HG03558 (cell line): ENCODE results near the gene ABCA5.
"Not testable (repeated sequence)": the region's sequence is repeated elsewhere in the genome, so short reads cannot be mapped to it uniquely, and the experiment has no call there.

Experiments
- ATAC-seq: cut with Tn5 transposase; IDR thresholded peaks from one replicate; pipeline ENCODE4 v1.9.1; 2021; ENCODE audit warnings: moderate number of reproducible peaks; ENCODE audit not compliant: unreplicated experiment; ENCODE audit errors: extremely low read depth

ABCA5 gene

DNA sequence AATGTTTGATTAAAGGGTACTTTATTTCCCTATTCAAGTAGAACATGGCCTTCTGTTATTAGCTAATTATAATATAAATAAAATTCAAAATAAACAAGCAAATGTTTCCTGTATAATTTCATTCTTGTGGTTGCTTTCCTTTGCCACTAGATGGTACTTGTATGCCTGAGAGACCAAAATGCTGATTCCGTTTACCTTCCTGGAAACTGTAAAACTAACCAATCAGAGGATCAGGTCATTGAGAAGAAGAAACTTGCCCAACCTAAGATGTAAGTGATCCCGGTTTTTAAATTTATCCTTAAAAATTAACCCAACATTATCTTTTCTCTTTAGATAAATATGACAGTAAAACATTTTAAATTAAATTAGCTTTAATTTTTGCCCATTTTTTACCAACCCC lies 8.1 kb upstream of the ABCA5 start:
- no peak for ATAC-seq

DNA sequence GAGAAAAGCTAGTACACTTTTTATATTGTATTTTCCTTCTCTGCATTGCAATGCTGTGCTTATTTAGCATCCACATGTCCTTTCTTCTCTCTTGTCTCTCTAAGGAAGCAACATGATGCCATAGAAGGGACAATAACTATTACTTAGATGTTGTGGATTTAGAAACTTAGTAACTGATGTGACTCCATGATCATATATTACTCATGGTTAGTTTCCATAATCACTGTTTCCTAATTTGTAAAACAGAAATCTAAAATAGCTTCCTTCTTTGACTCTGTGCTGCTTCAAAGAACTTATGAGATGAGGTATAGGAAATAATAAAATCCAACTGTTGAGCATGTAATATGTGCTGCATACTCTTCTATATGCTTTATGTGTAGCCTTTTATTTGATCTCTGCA lies 6.6 kb upstream of the ABCA5 start:
- ATAC-seq = no peak

DNA sequence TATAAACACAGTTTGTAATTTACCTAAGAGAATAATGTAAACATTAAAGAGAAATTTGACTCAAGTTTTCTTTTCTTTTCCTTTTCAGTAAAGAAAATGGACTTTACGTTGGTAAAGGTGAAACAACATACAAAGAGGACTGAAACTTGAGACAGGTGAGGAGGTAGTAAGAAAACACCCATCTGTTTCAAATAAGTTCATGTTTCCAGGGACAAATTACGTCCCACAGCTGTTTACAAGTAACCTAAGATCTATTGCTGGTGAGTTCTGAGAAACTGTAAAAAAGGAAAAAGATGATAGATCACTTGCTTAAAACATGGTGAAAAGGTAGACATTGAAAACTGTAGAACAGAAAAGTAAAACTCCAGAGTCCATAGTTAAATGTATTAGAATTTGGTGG lies 4.8 kb upstream of the ABCA5 start:
- ATAC-seq = no peak

DNA sequence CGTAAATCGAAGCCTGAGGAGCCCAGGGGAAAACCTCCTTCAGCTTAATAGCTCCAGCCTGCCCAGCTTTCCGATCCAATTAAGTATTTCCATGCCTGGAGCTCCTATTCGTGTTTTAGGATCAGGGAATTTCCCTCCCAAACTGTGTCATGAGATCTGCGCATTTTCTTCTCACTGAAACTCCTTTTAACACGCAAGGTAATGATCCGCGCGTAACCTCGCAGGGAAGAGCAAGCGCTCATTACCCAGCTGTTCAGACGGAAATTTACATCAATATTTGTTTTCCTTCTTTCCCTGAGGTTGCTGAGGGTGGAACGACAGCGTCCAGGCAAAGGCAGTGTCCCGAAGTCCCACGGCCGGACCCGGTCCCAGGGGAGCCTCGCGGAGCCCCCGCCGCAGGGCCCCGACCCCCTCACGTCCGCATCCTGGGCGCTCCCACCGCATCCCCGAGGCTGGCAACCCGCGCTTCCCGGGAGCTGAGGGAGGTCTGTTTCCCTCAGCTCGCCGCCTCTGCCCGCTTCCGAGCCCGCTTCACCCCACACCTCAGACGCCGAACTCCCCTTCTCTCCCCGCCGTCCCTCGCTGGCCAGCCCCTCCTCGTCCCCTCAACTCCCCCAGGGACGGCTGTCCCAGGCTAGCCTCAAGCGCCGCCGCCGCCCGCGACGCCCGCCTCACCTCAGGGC lies 415 bp downstream of the ABCA5 start:
- no peak for ATAC-seq

DNA sequence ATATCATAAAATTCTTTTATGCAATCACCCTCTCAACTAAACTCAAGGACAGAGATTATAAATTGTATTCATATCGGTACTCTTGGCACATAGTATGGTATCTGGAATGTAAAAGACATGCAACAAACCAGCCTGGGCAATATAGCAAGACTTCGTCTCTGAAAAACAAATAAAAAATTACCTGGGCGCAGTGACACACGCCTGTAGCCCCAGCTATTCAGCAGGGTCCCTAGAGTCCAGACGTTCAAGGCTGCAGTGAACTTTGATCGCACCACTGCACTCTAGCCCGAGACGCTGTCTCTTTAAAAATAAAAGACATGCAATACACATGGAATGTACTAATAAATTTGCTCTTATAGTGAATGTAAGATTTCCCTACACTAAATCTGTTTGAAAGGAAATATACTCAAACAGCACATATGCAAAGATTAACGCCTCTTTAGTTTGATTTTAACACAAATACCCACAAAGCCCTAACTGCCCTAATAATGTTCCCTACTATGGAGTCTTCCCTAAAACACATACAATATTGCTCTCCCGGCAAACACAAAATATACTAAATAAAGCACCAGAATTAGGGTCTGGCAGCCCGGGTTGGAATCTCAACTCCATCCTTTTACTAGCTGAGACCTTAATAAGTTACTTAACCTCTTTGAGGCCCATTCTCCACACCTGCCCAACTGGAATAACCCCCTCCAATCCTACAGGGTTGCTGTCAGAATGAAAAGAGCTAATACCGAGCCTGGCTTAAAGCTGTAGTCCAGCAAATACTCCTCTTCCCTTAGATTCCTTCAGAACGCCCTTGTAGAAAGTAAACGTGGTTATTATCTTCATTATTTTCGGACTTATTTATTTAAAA lies 1.2 kb downstream of the ABCA5 start:
- no peak for ATAC-seq

DNA sequence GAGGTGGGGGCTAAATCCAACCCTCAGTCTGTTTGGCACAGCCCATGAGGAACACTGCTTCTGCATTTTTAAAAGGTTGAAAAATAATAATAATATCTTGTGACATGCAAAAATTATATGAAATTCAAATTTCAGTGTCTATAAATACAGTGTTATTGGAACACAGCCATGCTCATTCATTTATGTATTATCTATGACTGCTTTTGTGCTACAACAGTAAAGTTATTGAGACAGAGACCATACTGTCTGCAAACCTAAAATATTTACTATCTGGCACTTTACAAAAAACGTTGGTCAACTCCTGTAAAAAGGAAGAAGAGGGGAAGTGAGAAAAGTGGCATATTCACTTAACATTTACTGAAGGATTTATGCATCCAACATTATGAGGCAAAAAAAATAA lies 3.1 kb downstream of the ABCA5 start:
- no peak for ATAC-seq

DNA sequence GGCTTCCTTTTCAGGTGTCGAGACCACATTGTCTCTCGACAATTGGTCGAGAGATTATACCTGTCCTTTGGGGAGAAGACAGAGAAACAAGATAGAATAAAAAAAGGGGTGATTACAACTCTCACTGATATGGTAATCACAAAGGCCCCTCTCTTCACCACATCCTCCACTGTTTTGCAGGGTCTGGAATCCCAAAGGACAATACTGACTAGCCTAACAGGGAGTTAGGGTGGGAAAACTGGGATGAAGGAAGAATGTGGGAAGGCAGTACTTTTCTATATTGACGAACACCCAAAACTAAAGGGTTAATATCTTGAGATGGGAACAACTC lies 6.1 kb downstream of the ABCA5 start:
- no peak for ATAC-seq

DNA sequence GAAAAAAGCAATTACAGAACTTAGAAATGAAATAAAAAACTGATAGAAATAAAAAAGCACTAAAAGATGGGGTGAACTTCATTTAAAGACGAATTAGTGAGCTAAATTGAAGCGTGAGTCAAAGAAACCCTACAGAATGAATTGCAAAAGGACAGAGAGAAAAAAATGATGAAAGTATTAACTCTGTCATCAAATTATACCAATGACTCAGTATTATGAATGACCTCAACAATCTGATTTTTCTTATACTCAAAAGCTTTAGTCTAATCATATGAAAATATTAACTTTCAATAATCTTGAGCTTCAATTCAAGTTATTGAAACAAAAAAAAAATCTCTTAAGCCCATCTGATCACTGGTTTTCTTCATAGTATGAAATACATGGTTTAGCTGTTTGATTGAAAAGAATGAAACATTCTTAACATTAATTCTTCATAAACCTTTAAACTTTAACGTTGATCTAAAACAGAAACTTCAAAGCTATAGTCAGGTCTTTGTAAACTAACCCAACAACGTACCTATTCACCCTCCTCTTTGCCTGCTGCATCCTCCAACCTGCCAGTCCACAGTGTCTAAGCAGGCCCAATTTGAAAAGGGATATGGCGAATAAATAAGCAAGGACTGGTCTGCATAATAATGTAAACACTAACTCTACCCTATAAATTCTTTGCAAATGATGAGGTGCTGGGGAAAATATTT lies 6.6 kb downstream of the ABCA5 start:
- no peak for ATAC-seq

DNA sequence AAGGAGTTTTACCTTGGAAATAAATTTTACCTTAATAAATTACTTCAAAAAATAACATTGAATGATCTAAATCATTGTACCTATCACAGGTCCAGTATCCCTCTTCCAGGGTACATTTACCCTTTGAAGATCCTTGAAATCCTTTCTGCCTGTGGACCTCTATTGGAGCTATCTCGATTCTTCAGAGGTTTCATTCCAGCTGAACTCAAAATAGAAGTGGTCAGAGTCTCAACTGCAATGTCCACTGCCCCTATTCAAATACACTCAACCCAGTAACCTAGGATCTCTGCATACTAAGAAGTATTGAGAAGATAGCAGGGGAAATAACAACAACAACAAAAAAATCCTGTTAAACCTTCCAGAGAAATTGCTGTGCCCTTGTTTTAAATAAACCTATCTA lies 9.3 kb downstream of the ABCA5 start:
- ATAC-seq = no peak

DNA sequence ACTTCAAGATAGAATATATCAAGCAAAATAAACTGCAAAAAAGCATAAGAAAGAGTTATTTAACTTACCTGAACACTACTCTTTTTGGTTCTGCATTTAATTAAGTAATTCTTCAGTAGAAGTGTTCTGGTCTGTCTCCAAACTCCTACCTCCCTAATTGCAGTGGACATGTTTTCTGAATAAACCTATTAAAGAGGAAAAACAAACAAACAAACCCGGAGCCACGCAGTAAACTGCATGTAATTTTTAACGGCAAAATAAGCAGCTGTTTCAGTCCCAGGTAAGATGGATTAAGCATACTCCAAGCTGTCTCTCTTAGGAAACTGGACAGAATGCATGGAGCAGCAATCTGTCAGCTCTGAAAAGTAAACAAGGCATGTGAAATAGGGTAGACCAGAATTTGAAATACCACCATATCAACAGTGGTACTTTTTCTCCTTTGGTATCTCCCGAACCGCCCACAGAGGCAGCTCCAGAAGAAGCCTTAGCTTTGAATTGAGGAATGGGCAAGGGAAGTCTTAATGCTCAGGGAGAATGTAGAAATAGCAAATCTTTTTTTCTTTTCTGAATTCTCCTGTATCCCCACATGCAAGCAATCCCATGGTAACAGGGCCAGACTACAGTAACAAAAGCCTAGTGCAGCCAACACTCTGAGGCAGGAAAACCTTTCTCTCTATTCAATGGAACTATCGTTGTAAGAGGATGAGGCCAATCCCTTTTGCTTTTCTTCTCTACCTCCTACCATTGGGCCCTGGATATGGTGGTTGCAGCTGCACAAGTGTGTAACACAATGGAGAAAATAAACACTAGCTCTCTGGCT lies 12.5 kb downstream of the ABCA5 start:
- no peak for ATAC-seq

DNA sequence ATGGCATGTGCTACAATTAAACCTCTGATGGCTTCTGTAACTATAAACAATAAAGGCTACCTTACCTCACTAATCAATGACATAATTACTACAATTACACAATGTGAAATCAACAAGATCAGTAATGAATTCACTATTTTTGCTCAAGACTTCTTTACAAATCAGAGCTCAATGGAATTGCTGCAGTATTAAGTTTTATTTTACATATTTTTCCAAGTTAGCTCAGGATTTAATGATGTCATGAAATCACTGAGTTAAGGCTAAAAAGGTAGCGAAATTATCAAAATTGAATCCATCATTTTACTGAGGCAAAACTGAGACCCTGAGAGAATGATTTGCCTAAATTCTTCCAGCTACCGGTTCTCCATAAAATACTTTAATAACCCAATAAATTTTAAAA lies 21.8 kb downstream of the ABCA5 start:
- ATAC-seq = no peak

DNA sequence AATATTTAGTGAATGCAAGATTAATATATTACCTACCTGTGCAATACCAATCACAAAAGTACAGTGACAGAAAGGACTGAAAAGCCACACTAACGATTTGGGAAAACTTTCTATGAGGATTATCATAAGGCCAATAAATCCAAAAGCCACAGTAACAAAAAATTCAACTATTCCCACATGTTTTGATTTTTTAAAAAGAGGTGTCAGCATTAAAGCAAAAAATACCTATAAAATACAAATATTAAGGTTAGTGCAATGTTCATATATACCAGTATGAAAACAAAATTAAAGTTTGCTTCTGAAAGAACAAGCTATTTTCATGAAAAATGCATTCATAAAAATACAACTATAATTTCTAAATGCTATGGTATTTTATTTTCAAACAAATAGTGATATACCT lies 24.3 kb downstream of the ABCA5 start:
- no peak for ATAC-seq

DNA sequence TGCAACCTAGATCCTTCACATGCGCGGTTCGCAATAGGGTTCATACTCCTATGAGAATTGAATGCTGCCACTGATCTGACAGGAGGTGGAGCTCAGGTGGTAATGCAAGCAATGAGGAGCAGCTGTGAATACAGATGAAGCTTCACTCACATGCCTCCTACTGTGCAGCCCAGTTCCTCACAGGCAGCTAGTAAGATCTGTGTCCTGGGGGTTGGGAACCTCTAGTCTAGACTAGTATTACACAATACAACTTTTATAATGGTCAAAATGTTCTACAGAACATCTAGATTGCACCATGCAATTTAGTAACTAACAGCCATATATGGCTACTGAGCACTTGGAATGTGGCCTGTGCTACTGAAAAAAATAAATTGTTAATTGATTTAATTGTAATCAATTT lies 26.7 kb downstream of the ABCA5 start:
- ATAC-seq = no peak

DNA sequence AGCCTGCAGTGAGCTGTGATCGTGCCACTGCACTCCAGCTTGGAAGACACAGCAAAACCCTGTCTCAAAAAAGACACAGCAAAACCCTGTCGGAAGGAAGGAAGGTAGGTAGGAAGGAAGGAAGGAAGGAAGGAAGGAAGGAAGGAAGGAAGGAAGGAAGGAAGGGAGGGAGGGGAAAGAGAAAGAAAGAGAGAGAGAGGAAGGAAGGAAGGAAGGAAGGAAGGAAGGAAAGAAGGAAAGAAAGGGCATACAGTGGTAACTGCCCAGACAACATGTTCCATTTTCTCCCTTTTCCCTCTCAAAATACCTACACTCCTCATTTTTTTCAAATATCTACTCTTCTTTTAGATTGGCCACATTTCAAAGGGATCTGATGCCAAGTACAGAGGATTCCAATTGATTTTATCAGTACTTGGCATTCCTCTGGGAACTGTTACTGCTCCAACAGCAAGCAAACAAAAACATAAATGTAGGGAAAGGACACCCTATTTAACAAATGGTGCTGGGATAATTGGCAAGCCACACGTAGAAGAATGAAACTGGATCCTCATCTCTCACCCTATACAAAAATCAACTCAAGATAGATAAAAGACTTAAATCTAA lies 28.7 kb downstream of the ABCA5 start:
- not testable (repeated sequence) for ATAC-seq

DNA sequence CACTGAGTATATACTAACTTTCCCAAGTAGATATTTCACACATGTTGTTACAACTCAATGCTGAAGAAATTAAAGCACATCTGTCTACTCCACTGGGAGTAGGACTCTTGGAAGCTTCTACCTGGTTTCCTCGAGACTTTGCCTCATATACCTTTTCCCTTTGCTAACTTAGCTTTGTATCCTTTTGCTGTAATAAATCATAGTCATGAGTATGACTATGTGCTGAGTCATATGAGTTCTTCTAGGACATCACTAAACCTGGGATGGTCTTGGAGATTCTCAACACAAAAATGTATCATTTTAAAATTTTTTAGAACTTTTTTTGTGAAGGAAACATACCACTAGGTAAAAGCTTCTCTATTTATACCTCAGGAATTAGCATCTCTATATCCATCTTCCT lies 39.8 kb downstream of the ABCA5 start:
- no peak for ATAC-seq

DNA sequence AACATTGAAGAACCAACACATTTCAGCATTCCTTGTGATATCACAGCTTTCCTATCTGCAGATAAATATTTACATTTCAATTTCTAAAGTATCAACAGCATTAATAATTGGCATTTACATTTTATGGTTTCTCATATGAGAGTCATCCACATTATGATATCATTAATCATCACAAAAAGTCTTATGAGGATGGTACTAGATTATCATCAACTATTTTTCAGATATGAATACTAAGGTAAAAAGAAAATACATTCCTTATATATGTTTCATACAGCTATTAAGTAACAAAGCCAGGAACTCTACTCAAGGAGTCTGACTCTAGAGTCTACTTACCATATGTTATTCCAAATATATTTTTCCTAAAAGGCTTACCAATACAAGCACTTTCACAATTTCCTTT lies 40.7 kb downstream of the ABCA5 start:
- no peak for ATAC-seq

DNA sequence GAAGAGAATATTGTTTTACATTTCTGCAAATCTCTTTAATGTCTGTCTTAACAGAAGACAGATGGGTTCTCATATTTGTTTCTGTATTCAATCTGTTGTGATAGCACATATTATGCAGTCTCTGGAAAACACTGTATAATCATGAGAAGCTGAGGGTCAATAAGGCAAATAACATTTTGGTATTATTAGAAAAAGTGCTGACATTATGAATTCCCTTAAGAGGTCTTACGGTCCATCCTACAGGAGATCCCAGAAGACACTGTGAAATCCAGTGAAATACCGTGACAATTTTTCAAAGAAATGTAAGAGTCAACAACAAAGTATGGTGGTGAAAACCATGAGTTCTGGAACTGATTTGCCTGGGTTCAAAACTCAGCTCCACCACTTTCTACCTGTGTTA lies 42.3 kb downstream of the ABCA5 start:
- no peak for ATAC-seq

DNA sequence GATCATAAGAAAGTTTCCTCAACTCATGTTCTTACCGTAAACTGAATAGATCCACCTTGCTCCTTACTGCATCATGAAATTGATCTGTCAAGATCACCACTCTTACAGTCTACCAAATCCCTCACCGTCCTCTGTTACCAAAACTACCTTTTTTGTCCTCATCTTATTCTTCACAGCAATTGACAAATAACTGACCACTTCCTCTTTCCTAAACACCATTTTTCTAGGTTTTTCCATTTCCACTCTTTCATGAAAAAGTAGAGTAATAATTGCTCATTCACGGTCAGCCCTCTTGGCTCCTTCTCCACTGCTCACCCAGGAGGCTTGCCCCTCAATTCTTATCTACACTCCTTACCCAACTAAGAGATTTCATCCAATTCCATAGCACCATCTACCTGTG lies 44.9 kb downstream of the ABCA5 start:
- no peak for ATAC-seq

DNA sequence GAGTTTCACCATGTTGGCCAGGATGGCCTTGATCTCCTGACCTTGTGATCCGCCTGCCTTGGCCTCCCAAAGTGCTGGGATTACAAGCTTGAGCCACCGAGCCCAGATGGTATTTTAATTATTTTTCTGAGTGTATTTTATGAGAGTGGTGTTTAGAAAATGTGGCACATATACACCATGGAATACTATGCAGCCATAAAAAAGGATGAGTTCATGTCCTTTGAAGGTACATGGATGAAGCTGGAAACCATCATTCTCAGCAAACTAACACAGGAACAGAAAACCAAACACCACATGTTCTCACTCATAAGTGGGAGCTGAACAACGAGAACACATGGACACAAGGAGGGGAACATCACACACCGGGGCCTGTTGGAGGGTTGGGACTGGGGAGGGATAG lies 50.7 kb downstream of the ABCA5 start:
- ATAC-seq = not testable (repeated sequence)

DNA sequence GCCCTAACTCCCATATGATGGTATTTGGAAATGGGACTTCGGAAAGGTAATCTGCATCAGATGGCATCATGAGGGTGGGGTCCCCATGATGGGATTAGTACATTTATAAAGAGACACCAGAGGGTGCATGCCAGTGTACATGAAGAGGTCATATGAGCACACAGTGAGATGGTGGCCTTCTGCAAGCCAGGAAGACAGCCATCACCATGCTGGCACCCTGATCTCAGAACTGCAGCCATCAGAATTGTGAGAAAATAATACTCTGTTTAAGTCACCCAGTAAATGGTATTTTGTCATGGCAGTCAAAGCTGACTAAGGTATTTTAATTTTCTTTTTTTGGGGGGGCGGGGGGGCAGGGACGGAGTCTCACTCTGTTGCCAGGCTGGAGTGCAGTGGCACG lies 51.2 kb downstream of the ABCA5 start:
- no peak for ATAC-seq
